NCI-H1092 treated with DMSO at 0.1 percent for 48 hours (cell line): ENCODE data around the gene ERCC1.
A peak's percentile ranks its signal among the peaks of the same experiment; 100 is the strongest.
"Not testable (repeated sequence)": the region's sequence is repeated elsewhere in the genome, so short reads cannot be mapped to it uniquely, and the experiment has no call there.

Source experiments
- DNase-seq: peaks from one replicate; lab custom pipeline; 2025; lab: John Stamatoyannopoulos, UW

ERCC1 gene

GRCh38 chr19:45429896-45430295 lies 6.2 kb upstream of the ERCC1 start:
- not testable (repeated sequence) for DNase-seq

DNA sequence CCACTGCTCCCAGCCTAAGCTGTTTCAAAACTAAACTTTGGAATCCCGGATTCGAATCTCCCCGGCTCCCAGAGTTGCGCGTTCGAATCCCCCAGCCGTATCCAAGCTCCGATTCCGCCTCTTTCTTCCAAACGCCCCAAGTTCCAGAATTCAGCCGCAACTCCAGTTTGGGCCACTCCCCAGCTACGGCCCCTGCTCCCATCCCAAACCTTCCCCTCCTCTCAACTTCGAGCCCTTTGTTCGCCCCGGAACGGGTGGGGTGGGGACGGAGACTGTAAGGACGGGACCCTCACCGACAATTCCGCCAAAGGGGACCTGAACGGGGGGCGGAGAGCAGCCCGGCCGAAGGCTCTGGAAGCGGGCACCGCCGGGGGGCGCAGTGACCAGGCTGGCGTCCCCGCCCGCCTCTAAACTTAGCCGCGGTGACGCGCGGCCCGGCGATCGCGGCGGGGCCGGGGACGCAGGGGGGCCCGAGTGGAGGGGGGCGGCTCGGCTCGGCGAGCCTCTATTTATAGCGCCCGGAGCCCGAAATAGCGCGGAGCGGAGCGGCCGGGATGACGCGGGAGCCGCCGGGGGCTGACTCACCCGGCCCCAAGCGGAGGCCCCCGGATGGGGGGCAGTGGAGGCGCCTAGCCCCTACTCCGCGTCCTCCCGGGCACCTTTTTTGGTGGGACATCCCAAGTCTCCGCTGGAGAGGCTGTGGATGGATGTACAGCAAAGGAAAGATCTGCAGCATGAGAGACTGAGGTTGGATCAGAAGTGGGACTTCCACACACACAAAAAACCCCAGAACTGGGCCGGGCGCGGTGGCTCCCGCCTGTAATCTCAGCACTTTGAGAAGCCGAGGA lies 4.9 kb upstream of the ERCC1 start:
- DNase-seq = no peak

DNA sequence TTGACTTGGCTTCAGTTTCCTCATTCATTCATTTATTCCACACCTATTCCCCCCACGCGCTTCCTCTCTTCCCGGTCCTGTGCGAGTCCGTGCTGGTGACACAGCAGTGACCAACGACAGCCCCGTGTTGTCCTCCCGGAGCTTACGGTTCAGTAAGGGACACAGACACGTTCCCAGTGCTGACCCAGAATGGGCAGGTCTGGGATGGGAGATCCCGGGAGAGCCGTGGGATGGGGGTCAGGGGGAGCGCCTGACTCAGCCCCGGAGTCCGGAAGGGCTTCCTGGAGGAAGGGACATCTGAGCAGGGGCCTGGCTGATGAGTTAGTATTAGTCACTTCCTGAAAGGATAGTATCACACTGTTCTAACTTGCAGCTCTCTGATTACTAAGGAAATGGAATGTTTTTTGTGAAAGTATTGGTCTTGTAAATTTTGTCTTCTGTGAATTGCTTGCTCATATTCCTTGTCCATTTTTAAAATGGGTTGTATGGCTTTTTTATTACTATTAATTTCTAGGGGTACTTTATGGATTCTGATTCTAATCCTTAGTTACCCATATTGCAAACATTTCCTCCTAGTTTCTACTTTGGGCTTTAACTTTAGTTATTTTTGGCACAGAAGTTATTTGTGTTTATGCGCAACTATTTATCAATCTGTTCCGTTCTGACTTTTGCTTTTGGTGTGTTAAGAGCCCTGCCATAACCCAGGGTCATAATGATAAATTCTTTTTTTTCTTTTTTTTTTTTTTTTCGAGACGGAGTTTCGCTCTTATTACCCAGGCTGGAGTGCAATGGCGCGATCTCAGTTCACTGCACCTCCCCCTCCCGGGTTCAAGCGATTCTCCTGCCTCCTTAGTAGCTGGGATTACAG lies 708 bp upstream of the ERCC1 start:
- DNase-seq = peak; percentile 4

GRCh38 chr19:45423033-45423588 lies 606 bp downstream of the ERCC1 start:
- no peak for DNase-seq

DNA sequence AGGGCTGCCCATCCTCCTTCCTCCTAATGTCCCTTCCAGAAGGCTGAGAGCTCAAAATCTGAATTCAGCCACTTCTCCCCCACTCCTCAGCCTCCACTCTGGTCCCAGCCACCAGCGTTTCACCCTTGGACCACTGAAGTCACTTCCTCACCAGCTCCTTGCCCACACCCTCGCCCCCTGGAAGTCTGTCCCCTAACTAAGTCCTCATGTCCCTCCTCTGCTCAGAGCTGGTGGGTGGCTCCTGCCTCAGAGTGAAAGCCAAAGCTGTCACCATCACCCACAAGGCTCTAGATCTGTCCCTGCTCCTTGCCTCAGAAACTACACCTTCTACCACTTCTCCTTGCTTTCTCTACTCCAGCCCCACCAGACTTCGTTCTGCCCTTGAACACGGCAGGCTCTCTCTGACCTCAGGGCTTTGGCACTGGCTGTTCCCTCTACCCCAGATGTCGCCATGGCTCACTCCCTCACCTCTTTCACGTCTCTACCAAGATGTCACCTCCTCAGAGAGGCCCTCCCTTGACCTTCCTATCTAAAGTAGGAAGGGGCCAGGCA lies 1.7 kb downstream of the ERCC1 start:
- no peak for DNase-seq

DNA sequence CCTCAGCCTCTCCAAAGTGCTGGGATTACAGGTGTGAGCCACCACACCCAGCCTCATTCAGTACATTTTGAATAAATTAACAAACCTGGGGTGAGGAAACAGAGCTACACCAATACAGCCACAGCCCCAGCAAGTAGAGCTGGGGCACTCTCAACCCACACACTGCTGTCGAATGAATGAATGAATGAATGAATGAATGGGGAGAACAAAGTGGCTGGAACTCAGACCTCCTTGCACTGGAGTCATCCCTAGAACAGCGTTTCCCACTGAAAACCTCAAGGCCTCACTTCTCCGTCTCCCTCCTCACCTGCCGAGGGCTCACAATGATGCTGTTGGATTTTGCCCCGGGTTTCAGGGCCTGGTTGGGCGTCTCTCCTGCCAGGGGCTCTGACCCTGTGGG lies 2.8 kb downstream of the ERCC1 start:
- no peak for DNase-seq

- DNase-seq = no peak
These were observed 3.4 kb downstream of the ERCC1 start for GRCh38 chr19:45420356-45420755.

GRCh38 chr19:45419895-45420294 lies 3.8 kb downstream of the ERCC1 start:
- DNase-seq = no peak

- no peak for DNase-seq
These were observed 4.3 kb downstream of the ERCC1 start for GRCh38 chr19:45419396-45419795.

GRCh38 chr19:45418802-45419201 lies 4.9 kb downstream of the ERCC1 start:
- DNase-seq = no peak

GRCh38 chr19:45417151-45417550 lies 6.6 kb downstream of the ERCC1 start:
- DNase-seq = no peak

DNA sequence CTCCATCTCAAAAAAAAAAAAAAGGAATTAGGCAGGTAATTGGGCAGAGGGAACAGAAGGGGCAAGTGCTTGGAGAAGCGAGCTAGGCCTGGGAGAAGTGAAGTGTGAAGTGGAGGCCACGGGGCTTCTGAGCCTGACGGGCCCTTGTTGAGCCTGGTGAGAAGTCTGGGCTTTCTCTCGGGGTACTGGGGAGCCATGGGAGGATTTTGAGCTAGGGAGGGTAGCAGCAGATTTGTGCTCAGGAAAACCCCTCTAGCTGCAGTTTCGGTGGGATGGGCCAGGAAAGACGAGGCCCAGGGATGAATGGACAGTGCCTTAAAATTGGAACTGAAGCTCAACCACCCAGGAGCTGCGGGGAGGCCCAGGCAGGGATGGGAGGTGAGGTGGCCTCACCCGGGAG lies 9.2 kb downstream of the ERCC1 start:
- DNase-seq = no peak

DNA sequence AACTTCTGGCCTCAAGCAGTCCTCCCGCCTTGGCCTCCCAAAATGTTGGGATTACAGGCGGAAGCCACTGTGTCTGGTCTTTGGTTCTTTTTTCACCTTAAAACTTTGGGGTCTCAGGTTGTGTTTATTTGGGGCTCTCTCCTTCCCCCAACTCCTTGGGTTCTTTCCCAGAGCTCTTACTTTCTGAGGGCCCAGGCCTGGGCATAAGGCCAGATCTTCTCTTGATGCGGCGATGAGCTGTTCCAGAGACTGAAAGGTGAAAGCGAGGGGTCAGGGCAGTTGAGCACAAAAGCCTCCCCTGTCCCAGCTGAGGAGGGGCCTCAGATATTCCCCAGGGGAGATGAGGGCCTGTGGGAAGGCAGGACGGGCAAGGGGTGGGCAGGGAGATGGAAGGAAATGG lies 10.2 kb downstream of the ERCC1 start:
- DNase-seq = no peak

DNA sequence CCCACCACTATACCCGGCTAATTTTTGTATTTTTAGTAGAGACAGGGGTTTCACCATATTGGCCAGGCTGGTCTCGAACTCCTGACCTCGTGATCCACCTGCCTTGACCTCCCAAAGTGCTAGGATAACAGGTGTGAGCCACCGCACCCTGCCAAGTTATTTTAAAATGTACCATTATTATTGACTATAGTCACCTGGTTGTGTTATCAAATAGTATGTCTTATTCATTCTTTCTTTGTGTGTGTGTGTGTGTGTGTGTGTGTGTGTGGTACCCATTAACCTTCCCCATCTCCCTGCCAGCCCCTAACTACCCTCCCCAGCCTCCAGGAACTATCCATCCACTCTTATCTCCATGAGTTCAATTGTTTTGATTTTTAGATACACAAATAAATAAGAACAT lies 13.4 kb downstream of the ERCC1 start:
- not testable (repeated sequence) for DNase-seq

- DNase-seq = no peak
These were observed 14.2 kb downstream of the ERCC1 start for GRCh38 chr19:45409557-45409920.

DNA sequence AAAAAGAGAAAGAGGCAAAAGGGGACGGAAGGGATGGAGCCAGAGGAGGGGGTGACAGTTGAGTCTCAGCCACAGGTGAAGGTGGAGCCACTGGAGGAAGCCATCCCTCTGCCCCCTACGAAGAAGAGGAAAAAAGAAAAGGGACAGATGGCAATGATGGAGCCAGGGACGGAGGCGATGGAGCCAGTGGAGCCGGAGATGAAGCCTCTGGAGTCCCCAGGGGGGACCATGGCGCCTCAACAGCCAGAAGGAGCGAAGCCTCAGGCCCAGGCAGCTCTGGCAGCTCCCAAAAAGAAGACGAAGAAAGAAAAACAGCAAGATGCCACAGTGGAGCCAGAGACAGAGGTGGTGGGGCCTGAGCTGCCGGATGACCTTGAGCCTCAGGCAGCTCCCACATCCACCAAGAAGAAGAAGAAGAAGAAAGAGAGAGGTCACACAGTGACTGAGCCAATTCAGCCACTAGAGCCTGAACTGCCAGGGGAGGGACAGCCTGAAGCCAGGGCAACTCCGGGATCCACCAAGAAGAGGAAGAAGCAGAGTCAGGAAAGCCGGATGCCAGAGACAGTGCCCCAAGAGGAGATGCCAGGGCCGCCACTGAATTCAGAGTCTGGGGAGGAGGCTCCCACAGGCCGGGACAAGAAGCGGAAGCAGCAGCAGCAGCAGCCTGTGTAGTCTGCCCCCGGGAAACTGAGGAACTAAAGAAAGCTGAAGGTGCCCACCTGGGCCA lies 14.7 kb downstream of the ERCC1 start:
- no peak for DNase-seq

DNA sequence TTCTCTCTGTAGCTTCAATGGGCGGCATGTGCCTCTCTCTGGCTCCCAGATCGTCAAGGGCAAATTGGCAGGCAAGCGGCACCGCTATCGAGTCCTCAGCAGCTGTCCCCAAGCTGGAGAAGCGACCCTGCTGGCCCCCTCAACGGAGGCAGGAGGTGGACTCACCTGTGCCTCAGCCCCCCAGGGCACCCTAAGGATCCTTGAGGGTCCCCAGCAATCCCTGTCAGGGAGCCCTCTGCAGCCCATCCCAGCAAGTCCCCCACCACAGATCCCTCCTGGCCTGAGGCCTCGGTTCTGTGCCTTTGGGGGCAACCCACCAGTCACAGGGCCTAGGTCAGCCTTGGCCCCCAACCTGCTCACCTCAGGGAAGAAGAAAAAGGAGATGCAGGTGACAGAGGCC lies 15.6 kb downstream of the ERCC1 start:
- DNase-seq = no peak

DNA sequence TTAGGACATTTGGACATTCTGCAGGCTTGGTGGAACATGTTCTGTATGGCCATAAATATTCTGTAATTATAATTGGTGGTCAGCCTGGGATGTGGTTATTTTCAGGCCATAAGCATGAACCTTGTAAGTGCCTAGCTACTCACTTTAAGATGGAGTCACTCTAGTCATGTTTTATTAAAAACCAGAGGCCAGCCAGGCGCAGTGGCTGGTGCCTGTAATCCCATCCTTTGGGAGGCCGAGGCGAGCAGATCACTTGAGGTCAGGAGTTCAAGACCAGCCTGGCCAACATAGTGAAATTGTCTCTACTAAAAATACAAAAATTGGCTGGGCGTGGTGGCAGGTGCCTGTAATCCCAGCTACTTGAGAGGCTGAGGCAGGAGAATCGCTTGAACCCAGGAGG lies 16.1 kb downstream of the ERCC1 start:
- DNase-seq = not testable (repeated sequence)

- no peak for DNase-seq
These were observed 16.7 kb downstream of the ERCC1 start for GRCh38 chr19:45407091-45407375.

- peak; percentile 82 for DNase-seq
These were observed 17.3 kb downstream of the ERCC1 start, which contains the start of gene POLR1G for GRCh38 chr19:45406226-45407090. POLR1G (plus strand) TSS chr19:45406644; CDS start chr19:45406697, 53 bp downstream.
